ENCODE results near the gene LRRN2.
A peak's percentile ranks its signal among the peaks of the same experiment; 100 is the strongest.

Gene LRRN2

DNA sequence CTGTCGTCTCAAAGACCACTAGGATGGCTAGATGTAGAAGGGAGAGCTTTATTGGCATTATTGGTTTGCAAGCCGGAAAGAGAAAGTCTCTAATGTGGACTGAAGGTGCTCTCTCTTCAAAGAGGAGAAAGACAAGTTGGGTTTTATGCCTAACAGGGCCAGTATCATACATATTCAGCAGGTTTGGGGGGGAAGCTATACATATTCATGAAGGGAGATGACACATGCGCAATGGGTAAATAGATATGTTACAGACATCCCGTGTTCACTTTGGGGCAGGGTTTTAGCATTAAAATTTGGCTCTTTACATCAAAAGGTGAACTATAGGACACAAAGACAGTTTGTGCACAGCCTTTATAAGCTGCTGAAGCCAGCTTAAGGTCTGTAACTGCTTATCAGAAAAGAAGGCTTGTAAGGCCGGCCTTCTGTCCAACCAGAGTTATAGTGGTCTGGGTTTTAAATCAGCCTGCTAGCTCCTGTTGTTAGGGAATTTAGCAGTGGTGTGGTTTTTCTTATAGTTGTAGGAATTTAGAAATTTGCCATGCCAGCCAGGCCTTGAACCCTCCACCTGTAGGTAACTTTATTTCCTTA is 46.5 kb upstream of the LRRN2 start:
- H3K27ac ChIP-seq (replicated peaks; ENCODE audit: low read length), result no peak overlapping the region
- no peak overlapping the region for H3K18ac ChIP-seq (ENCODE audit: low read length)
- H3K14ac ChIP-seq (ENCODE audit: low read length), result no peak overlapping the region
- H3K23ac ChIP-seq (ENCODE audit: low read depth, low read length, poor library complexity), result no peak overlapping the region
- H3K4me3 ChIP-seq (ENCODE audit: low read length in 2 of 2), result no peak overlapping the region
- H3K4me2 ChIP-seq (ENCODE audit: insufficient read depth, low read length, poor library complexity, severe bottlenecking), result no peak overlapping the region
- no peaks in the 10 kb centered on the region for H3K4me1 ChIP-seq (ENCODE audit: control insufficient read depth in 2 of 2, insufficient read depth in 1 of 2, low read depth in 1 of 2, low read length in 2 of 2)
- no CpG with 5 or more reads among the region's 5 CpGs for WGBS, 2 donors (ENCODE audit: extremely low coverage in 2 of 2, insufficient read length in 2 of 2, insufficient replicate concordance in 1 of 2)
- H3K9me3 ChIP-seq (replicated peaks in 1 of 2; ENCODE audit: control insufficient read depth in 2 of 2, insufficient read depth in 1 of 2, low read depth in 1 of 2, low read length in 2 of 2), result no peaks in the 10 kb centered on the region
- H3K27me3 ChIP-seq (ENCODE audit: control insufficient read depth in 3 of 3, insufficient read depth in 3 of 3, low read depth in 1 of 3, low read length in 3 of 3), result peaks cover 0 to 5% (median 0%) of the 10 kb centered on the region in 3 experiments
- no peak overlapping the region for H4K91ac ChIP-seq (ENCODE audit: low read depth, low read length, poor library complexity)
- DNase-seq (ENCODE audit: low spot score), result no peak
- no peak overlapping the region for H2BK5ac ChIP-seq (ENCODE audit: low read length)
- no peak overlapping the region for H2AK5ac ChIP-seq (ENCODE audit: low read depth, low read length)
- no peak overlapping the region for H2BK120ac ChIP-seq (ENCODE audit: low read depth, low read length)
- H2AFZ ChIP-seq (ENCODE audit: low read length), result peak overlapping the region; percentile 44
- no peak overlapping the region for H2BK15ac ChIP-seq (ENCODE audit: low read length)
- no peak overlapping the region for H4K8ac ChIP-seq (ENCODE audit: low read depth, low read length)
- H3K79me1 ChIP-seq (ENCODE audit: low read depth, low read length), result no peaks in the 10 kb centered on the region
- no peak overlapping the region for H3K4ac ChIP-seq (ENCODE audit: low read length)
- no peak overlapping the region for H2BK12ac ChIP-seq (ENCODE audit: low read length)
- H3K36me3 ChIP-seq (replicated peaks in 1 of 2; ENCODE audit: control insufficient read depth in 2 of 2, insufficient read depth in 2 of 2, low read length in 2 of 2), result no peaks in the 10 kb centered on the region
- no peak overlapping the region for H3K9ac ChIP-seq (ENCODE audit: low read depth, low read length, poor library complexity)

DNA sequence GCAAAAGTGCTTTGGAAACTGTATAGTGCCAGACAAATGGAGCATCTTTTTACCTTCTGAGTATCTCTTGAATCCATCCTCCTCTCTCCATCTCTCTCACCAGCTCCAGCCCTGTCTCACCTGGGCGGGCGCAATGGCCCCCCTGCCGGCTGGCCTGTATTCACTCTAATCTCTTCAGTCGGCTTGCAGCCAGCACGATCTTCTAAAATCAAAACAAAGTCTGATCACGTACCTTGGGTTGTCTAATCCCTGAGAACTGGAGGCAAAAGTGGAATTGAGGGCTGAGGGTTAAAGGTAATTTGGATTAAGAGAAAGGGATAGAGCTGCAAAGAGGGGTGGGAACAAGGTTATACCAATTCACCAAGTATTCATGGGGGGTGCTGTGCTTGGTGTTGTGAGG is 46.0 kb upstream of the LRRN2 start:
- no peak overlapping the region for H3K18ac ChIP-seq (ENCODE audit: low read length)
- peaks cover 0 to 5% (median 0%) of the 10 kb centered on the region in 3 experiments for H3K27me3 ChIP-seq (ENCODE audit: control insufficient read depth in 3 of 3, insufficient read depth in 3 of 3, low read depth in 1 of 3, low read length in 3 of 3)
- H3K4me2 ChIP-seq (ENCODE audit: insufficient read depth, low read length, poor library complexity, severe bottlenecking), result no peak overlapping the region
- H3K36me3 ChIP-seq (replicated peaks in 1 of 2; ENCODE audit: control insufficient read depth in 2 of 2, insufficient read depth in 2 of 2, low read length in 2 of 2), result no peaks in the 10 kb centered on the region
- H2BK12ac ChIP-seq (ENCODE audit: low read length), result no peak overlapping the region
- no CpG with 5 or more reads among the region's 6 CpGs for WGBS, 2 donors (ENCODE audit: extremely low coverage in 2 of 2, insufficient read length in 2 of 2, insufficient replicate concordance in 1 of 2)
- no peak overlapping the region for H3K23ac ChIP-seq (ENCODE audit: low read depth, low read length, poor library complexity)
- no peaks in the 10 kb centered on the region for H3K79me1 ChIP-seq (ENCODE audit: low read depth, low read length)
- no peak overlapping the region for H3K4me3 ChIP-seq (ENCODE audit: low read length in 2 of 2)
- no peak for DNase-seq (ENCODE audit: low spot score)
- H3K9ac ChIP-seq (ENCODE audit: low read depth, low read length, poor library complexity), result no peak overlapping the region
- H4K8ac ChIP-seq (ENCODE audit: low read depth, low read length), result no peak overlapping the region
- H3K4ac ChIP-seq (ENCODE audit: low read length), result no peak overlapping the region
- H2BK5ac ChIP-seq (ENCODE audit: low read length), result no peak overlapping the region
- H2BK15ac ChIP-seq (ENCODE audit: low read length), result no peak overlapping the region
- H3K27ac ChIP-seq (replicated peaks; ENCODE audit: low read length), result no peak overlapping the region
- no peaks in the 10 kb centered on the region for H3K9me3 ChIP-seq (replicated peaks in 1 of 2; ENCODE audit: control insufficient read depth in 2 of 2, insufficient read depth in 1 of 2, low read depth in 1 of 2, low read length in 2 of 2)
- no peak overlapping the region for H2AFZ ChIP-seq (ENCODE audit: low read length)
- H3K4me1 ChIP-seq (ENCODE audit: control insufficient read depth in 2 of 2, insufficient read depth in 1 of 2, low read depth in 1 of 2, low read length in 2 of 2), result no peaks in the 10 kb centered on the region
- no peak overlapping the region for H2BK120ac ChIP-seq (ENCODE audit: low read depth, low read length)
- no peak overlapping the region for H3K14ac ChIP-seq (ENCODE audit: low read length)
- no peak overlapping the region for H2AK5ac ChIP-seq (ENCODE audit: low read depth, low read length)
- H4K91ac ChIP-seq (ENCODE audit: low read depth, low read length, poor library complexity), result no peak overlapping the region

DNA sequence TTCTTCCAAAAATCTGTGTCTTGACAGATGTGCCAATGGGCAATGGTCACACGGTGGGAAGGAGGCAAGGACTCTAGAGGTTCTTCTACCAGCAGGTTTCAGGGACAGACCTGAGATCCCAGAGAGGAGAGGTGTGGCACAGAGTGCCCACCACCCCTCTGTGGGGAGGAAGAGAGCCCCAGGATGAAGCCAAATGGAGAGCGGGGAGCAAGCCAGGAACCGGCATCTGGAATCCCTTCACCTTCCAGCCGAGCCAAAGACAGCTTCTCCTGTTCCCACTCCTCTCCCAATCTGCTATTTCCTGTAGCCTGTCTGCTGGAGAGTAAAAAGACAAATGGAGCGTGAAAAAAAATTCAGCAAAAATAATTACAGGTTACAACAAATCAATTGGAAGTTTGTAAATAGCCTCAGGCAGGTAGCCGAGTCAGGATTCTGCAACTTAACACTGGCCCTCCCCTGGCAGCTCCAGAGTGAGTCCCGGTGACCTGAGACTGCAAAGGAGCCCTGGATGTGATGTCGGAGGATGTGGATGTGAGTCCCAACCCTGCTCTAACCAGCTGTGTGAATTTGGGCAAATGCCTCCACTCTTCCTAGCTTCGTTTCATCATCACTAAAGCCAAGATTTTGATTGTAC is 45.4 kb upstream of the LRRN2 start:
- H3K36me3 ChIP-seq (replicated peaks in 1 of 2; ENCODE audit: control insufficient read depth in 2 of 2, insufficient read depth in 2 of 2, low read length in 2 of 2), result no peaks in the 10 kb centered on the region
- H2BK12ac ChIP-seq (ENCODE audit: low read length), result no peak overlapping the region
- no CpG with 5 or more reads among the region's 9 CpGs for WGBS, 2 donors (ENCODE audit: extremely low coverage in 2 of 2, insufficient read length in 2 of 2, insufficient replicate concordance in 1 of 2)
- H3K9ac ChIP-seq (ENCODE audit: low read depth, low read length, poor library complexity), result no peak overlapping the region
- no peak overlapping the region for H3K27ac ChIP-seq (replicated peaks; ENCODE audit: low read length)
- no peak for DNase-seq (ENCODE audit: low spot score)
- H3K79me1 ChIP-seq (ENCODE audit: low read depth, low read length), result no peaks in the 10 kb centered on the region
- H4K91ac ChIP-seq (ENCODE audit: low read depth, low read length, poor library complexity), result no peak overlapping the region
- peaks cover 0 to 5% (median 0%) of the 10 kb centered on the region in 3 experiments for H3K27me3 ChIP-seq (ENCODE audit: control insufficient read depth in 3 of 3, insufficient read depth in 3 of 3, low read depth in 1 of 3, low read length in 3 of 3)
- no peaks in the 10 kb centered on the region for H3K9me3 ChIP-seq (replicated peaks in 1 of 2; ENCODE audit: control insufficient read depth in 2 of 2, insufficient read depth in 1 of 2, low read depth in 1 of 2, low read length in 2 of 2)
- no peaks in the 10 kb centered on the region for H3K4me1 ChIP-seq (ENCODE audit: control insufficient read depth in 2 of 2, insufficient read depth in 1 of 2, low read depth in 1 of 2, low read length in 2 of 2)
- H3K4me3 ChIP-seq (ENCODE audit: low read length in 2 of 2), result no peak overlapping the region
- no peak overlapping the region for H2BK5ac ChIP-seq (ENCODE audit: low read length)
- H3K23ac ChIP-seq (ENCODE audit: low read depth, low read length, poor library complexity), result no peak overlapping the region
- no peak overlapping the region for H2AK5ac ChIP-seq (ENCODE audit: low read depth, low read length)
- H2BK120ac ChIP-seq (ENCODE audit: low read depth, low read length), result no peak overlapping the region
- no peak overlapping the region for H3K4ac ChIP-seq (ENCODE audit: low read length)
- no peak overlapping the region for H3K4me2 ChIP-seq (ENCODE audit: insufficient read depth, low read length, poor library complexity, severe bottlenecking)
- no peak overlapping the region for H2AFZ ChIP-seq (ENCODE audit: low read length)
- no peak overlapping the region for H3K14ac ChIP-seq (ENCODE audit: low read length)
- no peak overlapping the region for H3K18ac ChIP-seq (ENCODE audit: low read length)
- H2BK15ac ChIP-seq (ENCODE audit: low read length), result no peak overlapping the region
- H4K8ac ChIP-seq (ENCODE audit: low read depth, low read length), result no peak overlapping the region

DNA sequence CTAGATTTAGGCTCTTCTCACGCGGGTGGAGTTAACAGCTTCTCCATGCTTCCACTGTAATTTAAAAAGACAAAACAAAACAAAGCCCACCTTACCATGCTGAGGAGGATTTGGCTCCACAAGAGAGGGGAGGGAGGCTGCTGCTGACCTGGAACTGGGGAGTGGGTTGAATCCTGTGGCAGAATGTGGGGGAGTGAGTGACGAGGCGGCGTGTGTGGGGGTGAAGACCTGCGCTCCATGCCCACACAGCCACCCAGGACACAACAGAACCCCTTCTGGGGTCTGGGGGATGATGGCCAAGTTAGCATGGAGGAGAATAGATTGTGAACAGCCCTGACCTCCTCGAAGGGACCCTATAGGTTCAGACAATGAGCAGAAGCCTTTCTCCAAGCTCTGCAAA is 44.0 kb upstream of the LRRN2 start:
- no peak overlapping the region for H2AK5ac ChIP-seq (ENCODE audit: low read depth, low read length)
- H2BK5ac ChIP-seq (ENCODE audit: low read length), result no peak overlapping the region
- H4K8ac ChIP-seq (ENCODE audit: low read depth, low read length), result no peak overlapping the region

More for the DNA sequence above, 44.0 kb upstream of the LRRN2 start:
- no peak for DNase-seq (ENCODE audit: low spot score)
- H4K91ac ChIP-seq (ENCODE audit: low read depth, low read length, poor library complexity), result no peak overlapping the region
- no peaks in the 10 kb centered on the region for H3K4me1 ChIP-seq (ENCODE audit: control insufficient read depth in 2 of 2, insufficient read depth in 1 of 2, low read depth in 1 of 2, low read length in 2 of 2)
- no CpG with 5 or more reads among the region's 7 CpGs for WGBS, 2 donors (ENCODE audit: extremely low coverage in 2 of 2, insufficient read length in 2 of 2, insufficient replicate concordance in 1 of 2)
- no peak overlapping the region for H3K4me2 ChIP-seq (ENCODE audit: insufficient read depth, low read length, poor library complexity, severe bottlenecking)
- no peaks in the 10 kb centered on the region for H3K9me3 ChIP-seq (replicated peaks in 1 of 2; ENCODE audit: control insufficient read depth in 2 of 2, insufficient read depth in 1 of 2, low read depth in 1 of 2, low read length in 2 of 2)
- H3K27me3 ChIP-seq (ENCODE audit: control insufficient read depth in 3 of 3, insufficient read depth in 3 of 3, low read depth in 1 of 3, low read length in 3 of 3), result peaks cover 0 to 5% (median 0%) of the 10 kb centered on the region in 3 experiments
- H2AFZ ChIP-seq (ENCODE audit: low read length), result no peak overlapping the region
- H3K79me1 ChIP-seq (ENCODE audit: low read depth, low read length), result no peaks in the 10 kb centered on the region
- no peak overlapping the region for H2BK15ac ChIP-seq (ENCODE audit: low read length)
- H3K14ac ChIP-seq (ENCODE audit: low read length), result no peak overlapping the region
- H2BK120ac ChIP-seq (ENCODE audit: low read depth, low read length), result no peak overlapping the region
- no peak overlapping the region for H3K4ac ChIP-seq (ENCODE audit: low read length)
- H3K18ac ChIP-seq (ENCODE audit: low read length), result no peak overlapping the region
- no peaks in the 10 kb centered on the region for H3K36me3 ChIP-seq (replicated peaks in 1 of 2; ENCODE audit: control insufficient read depth in 2 of 2, insufficient read depth in 2 of 2, low read length in 2 of 2)
- H3K23ac ChIP-seq (ENCODE audit: low read depth, low read length, poor library complexity), result no peak overlapping the region
- H3K27ac ChIP-seq (replicated peaks; ENCODE audit: low read length), result no peak overlapping the region
- no peak overlapping the region for H2BK12ac ChIP-seq (ENCODE audit: low read length)
- H3K4me3 ChIP-seq (ENCODE audit: low read length in 2 of 2), result no peak overlapping the region
- no peak overlapping the region for H3K9ac ChIP-seq (ENCODE audit: low read depth, low read length, poor library complexity)

All from neuronal stem cell (in vitro differentiated cells).